H1 (cell line): ENCODE results near the gene CNPY4. TPM values are rescaled to one million over a fixed set of nuclear protein-coding genes. Genes with fewer than 3 reads are reported as not detected.

Experiments
- ASH2L ChIP-seq: fragments of 200-600, 300-600 bp; sonication (generic); IDR thresholded peaks from one replicate; pipeline ENCODE4 v1.7.1; 2017; ENCODE audit warnings: low read length
- polyA plus RNA-seq, 7 experiments: library from polyadenylated mRNA; depleted of rRNA in 3 of 7; stranded (reverse) in 5 of 7; unstranded in 2 of 7; fragments of >200 nt in 5 of 7; fragments of 200-250 nt in 2 of 7; gene quantifications; 1 replicate in 5 of 7; 2 replicates in 1 of 7; 4 replicates in 1 of 7; pipeline versions ENCODE4 v1.2.1 to v1.2.3, GENCODE V29; 2011 to 2013; ENCODE audit warnings: missing spikeins in 2 of 7, mixed read lengths in 2 of 7
- total RNA-seq: library from RNA; stranded (reverse); fragmentation: NEBNext Ultra II Directional; extraction: Animal tissue kit (Norgen Biotek cat#: 25700); gene quantifications from 2 replicates; pipeline ENCODE4 v1.2.1, GENCODE V29; 2021
- TF ChIP-seq, protein P1 (sequence below): fragments of 300-600 bp; sonication (generic); IDR thresholded peaks from 2 replicates; pipeline ENCODE4 v1.7.1; 2012; ENCODE audit warnings: low read length, moderate library complexity, mild to moderate bottlenecking, inconsistent platforms; ENCODE audit not compliant: insufficient replicate concordance

The CNPY4 gene
- total and polyA plus RNA-seq, 2 of the 8 experiments (the other 6 are each of a cell fraction or from before 2014, with no cell fraction given), result 10.2 to 15.3 TPM

DNA sequence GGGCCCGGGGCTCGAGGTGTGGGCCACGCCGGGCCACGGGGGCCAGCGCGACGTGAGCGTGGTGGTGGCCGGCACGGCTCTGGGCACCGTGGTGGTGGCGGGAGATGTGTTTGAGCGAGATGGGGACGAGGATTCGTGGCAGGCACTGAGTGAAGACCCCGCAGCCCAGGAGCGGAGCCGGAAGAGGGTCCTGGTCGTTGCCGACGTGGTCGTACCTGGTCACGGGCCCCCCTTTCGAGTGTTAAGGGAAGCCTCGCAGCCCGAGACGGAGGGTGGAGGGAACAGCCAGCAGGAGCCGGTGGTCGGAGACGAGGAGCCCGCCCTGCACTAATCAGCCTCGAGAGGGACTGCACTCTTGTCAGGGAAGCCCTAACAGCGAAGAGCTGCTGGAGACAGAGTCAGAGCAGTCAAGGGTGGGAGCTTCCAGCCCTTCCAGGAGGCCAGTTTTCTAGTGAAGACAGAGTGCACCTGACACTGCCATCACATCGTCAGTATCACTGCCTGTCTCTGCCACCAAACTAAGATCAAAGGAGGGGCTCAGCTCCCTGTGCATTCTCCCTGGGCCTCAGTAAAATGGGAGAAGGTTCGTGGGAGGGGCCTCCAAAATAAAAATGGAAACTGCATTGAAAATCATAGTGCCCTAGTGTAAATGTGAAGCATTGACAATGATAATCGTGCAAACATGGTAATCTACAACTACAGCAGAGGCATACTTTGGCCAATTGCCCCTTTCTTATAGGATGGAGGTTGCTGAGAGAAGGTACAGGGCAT lies 8.6 kb downstream of the CNPY4 start (continued):
- TF ChIP-seq, protein P1, sequence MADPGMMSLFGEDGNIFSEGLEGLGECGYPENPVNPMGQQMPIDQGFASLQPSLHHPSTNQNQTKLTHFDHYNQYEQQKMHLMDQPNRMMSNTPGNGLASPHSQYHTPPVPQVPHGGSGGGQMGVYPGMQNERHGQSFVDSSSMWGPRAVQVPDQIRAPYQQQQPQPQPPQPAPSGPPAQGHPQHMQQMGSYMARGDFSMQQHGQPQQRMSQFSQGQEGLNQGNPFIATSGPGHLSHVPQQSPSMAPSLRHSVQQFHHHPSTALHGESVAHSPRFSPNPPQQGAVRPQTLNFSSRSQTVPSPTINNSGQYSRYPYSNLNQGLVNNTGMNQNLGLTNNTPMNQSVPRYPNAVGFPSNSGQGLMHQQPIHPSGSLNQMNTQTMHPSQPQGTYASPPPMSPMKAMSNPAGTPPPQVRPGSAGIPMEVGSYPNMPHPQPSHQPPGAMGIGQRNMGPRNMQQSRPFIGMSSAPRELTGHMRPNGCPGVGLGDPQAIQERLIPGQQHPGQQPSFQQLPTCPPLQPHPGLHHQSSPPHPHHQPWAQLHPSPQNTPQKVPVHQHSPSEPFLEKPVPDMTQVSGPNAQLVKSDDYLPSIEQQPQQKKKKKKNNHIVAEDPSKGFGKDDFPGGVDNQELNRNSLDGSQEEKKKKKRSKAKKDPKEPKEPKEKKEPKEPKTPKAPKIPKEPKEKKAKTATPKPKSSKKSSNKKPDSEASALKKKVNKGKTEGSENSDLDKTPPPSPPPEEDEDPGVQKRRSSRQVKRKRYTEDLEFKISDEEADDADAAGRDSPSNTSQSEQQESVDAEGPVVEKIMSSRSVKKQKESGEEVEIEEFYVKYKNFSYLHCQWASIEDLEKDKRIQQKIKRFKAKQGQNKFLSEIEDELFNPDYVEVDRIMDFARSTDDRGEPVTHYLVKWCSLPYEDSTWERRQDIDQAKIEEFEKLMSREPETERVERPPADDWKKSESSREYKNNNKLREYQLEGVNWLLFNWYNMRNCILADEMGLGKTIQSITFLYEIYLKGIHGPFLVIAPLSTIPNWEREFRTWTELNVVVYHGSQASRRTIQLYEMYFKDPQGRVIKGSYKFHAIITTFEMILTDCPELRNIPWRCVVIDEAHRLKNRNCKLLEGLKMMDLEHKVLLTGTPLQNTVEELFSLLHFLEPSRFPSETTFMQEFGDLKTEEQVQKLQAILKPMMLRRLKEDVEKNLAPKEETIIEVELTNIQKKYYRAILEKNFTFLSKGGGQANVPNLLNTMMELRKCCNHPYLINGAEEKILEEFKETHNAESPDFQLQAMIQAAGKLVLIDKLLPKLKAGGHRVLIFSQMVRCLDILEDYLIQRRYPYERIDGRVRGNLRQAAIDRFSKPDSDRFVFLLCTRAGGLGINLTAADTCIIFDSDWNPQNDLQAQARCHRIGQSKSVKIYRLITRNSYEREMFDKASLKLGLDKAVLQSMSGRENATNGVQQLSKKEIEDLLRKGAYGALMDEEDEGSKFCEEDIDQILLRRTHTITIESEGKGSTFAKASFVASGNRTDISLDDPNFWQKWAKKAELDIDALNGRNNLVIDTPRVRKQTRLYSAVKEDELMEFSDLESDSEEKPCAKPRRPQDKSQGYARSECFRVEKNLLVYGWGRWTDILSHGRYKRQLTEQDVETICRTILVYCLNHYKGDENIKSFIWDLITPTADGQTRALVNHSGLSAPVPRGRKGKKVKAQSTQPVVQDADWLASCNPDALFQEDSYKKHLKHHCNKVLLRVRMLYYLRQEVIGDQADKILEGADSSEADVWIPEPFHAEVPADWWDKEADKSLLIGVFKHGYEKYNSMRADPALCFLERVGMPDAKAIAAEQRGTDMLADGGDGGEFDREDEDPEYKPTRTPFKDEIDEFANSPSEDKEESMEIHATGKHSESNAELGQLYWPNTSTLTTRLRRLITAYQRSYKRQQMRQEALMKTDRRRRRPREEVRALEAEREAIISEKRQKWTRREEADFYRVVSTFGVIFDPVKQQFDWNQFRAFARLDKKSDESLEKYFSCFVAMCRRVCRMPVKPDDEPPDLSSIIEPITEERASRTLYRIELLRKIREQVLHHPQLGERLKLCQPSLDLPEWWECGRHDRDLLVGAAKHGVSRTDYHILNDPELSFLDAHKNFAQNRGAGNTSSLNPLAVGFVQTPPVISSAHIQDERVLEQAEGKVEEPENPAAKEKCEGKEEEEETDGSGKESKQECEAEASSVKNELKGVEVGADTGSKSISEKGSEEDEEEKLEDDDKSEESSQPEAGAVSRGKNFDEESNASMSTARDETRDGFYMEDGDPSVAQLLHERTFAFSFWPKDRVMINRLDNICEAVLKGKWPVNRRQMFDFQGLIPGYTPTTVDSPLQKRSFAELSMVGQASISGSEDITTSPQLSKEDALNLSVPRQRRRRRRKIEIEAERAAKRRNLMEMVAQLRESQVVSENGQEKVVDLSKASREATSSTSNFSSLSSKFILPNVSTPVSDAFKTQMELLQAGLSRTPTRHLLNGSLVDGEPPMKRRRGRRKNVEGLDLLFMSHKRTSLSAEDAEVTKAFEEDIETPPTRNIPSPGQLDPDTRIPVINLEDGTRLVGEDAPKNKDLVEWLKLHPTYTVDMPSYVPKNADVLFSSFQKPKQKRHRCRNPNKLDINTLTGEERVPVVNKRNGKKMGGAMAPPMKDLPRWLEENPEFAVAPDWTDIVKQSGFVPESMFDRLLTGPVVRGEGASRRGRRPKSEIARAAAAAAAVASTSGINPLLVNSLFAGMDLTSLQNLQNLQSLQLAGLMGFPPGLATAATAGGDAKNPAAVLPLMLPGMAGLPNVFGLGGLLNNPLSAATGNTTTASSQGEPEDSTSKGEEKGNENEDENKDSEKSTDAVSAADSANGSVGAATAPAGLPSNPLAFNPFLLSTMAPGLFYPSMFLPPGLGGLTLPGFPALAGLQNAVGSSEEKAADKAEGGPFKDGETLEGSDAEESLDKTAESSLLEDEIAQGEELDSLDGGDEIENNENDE, result no peak
- TF ChIP-seq ASH2L, result peak; percentile 24
